ENCODE data around the gene CHMP5.

The CHMP5 gene

GRCh38 chr9:33250458-33250995 is 14.3 kb upstream of the CHMP5 start:
- TF ChIP-seq POLR2A (IDR thresholded peaks at IDR 0.05; ENCODE audit: low read depth, low read length): no peak
- FAIRE-seq (no peak), DNase-seq (ENCODE audit: insufficient read length, low spot score) (no peak)

GRCh38 chr9:33254211-33254610 is 10.6 kb upstream of the CHMP5 start:
- no peak for FAIRE-seq
- no peak for TF ChIP-seq POLR2A (IDR thresholded peaks at IDR 0.05; ENCODE audit: low read depth, low read length)
- no peak for DNase-seq (ENCODE audit: insufficient read length, low spot score)

GRCh38 chr9:33255014-33255413 is 9.8 kb upstream of the CHMP5 start:
- TF ChIP-seq POLR2A (IDR thresholded peaks at IDR 0.05; ENCODE audit: low read depth, low read length): no peak
- no peak for FAIRE-seq
- DNase-seq (ENCODE audit: insufficient read length, low spot score): no peak

- no peak for TF ChIP-seq POLR2A (IDR thresholded peaks at IDR 0.05; ENCODE audit: low read depth, low read length)
- FAIRE-seq (no peak), DNase-seq (ENCODE audit: insufficient read length, low spot score) (no peak)
Observed at GRCh38 chr9:33255471-33255870, 9.4 kb upstream of the CHMP5 start.

- no peak for TF ChIP-seq POLR2A (IDR thresholded peaks at IDR 0.05; ENCODE audit: low read depth, low read length)
- FAIRE-seq: no peak
- no peak for DNase-seq (ENCODE audit: insufficient read length, low spot score)
Observed at GRCh38 chr9:33256236-33256635, 8.6 kb upstream of the CHMP5 start.

GRCh38 chr9:33257276-33257675 is 7.6 kb upstream of the CHMP5 start:
- FAIRE-seq (no peak), DNase-seq (ENCODE audit: insufficient read length, low spot score) (no peak)
- no peak for TF ChIP-seq POLR2A (IDR thresholded peaks at IDR 0.05; ENCODE audit: low read depth, low read length)

- no peak for FAIRE-seq
- no peak for TF ChIP-seq POLR2A (IDR thresholded peaks at IDR 0.05; ENCODE audit: low read depth, low read length)
- DNase-seq (ENCODE audit: insufficient read length, low spot score): no peak
Observed at GRCh38 chr9:33260372-33260771, 4.5 kb upstream of the CHMP5 start.

DNA sequence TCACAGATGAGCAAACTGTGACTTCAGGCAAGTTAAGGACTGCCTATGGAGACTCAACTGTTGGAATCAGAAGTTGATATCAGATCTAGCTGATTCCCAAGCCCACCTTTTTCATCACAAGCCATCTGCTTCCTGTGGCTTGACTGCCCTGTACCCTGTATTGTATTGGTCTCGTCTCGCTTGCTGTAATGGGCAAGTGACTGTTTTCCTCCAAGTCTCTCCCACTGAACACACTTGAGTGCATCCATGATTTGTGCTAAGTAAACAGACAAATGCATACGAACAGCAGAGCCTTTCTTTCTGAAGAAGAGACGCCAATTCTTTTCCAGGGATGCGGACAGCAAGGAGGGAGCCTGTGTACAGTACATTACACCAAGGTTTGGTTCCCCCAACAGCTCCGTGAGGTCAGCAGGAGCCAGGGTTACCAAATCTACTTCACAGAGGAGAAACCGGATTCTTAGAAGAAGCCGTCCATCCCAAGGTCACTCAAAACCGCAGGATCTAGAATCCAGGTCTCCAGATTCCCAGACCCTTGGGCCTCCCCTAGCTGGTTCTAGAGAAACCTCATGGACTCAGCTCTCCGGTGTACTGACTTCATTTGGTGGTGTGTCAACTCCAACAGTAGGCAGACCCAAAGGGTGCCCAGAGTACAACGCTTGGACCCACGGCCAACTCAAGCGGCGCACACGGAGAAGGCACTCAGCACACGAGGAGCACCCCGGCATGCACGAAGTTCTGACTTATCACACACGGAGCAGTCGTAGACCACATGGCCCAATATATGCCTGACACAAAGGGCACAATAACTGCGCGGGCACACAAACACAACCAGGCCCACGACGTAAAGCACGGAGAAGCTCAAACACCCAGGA is 1.5 kb upstream of the CHMP5 start:
- no peak for TF ChIP-seq POLR2A (IDR thresholded peaks at IDR 0.05; ENCODE audit: low read depth, low read length)
- DNase-seq (ENCODE audit: insufficient read length, low spot score) (no peak), FAIRE-seq (no peak)

DNA sequence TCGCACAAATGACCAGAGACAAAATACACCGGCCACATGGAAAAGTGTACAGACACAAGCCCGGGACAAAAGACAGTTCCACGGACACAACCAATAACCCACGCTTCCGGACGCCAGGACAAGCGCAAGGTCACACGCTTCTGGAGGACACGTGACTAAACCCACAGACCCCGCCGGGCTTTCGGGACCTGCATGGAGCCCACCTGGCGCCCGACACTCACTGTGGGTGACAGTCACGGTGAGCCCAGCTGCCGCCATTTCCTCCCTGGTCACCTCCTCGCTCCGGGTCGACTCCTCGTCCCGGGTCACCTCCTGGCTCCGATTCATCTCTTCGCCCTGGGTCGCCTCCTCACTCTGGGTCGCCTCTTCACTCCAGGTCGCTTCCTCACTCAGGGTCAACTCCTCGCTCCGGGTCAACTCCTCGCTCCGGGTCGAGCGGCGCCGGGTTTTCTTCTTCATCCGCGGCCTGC is 811 bp upstream of the CHMP5 start:
- no peak for TF ChIP-seq POLR2A (IDR thresholded peaks at IDR 0.05; ENCODE audit: low read depth, low read length)
- FAIRE-seq (no peak), DNase-seq (ENCODE audit: insufficient read length, low spot score) (no peak)

GRCh38 chr9:33265211-33265865 is 489 bp downstream of the CHMP5 start:
- no peak for TF ChIP-seq POLR2A (IDR thresholded peaks at IDR 0.05; ENCODE audit: low read depth, low read length)

GRCh38 chr9:33267151-33267767 is 2.4 kb downstream of the CHMP5 start:
- no peak for TF ChIP-seq POLR2A (IDR thresholded peaks at IDR 0.05; ENCODE audit: low read depth, low read length)
- FAIRE-seq: no peak
- DNase-seq (ENCODE audit: insufficient read length, low spot score): no peak

More at GRCh38 chr9:33265211-33265865, 489 bp downstream of the CHMP5 start:
- no peak for FAIRE-seq
- DNase-seq (ENCODE audit: insufficient read length, low spot score): no peak

- TF ChIP-seq POLR2A (IDR thresholded peaks at IDR 0.05; ENCODE audit: low read depth, low read length): no peak
- DNase-seq (ENCODE audit: insufficient read length, low spot score): no peak
- no peak for FAIRE-seq
Observed at GRCh38 chr9:33270146-33270545, 5.3 kb downstream of the CHMP5 start.

- DNase-seq (ENCODE audit: insufficient read length, low spot score): no peak
- no peak for TF ChIP-seq POLR2A (IDR thresholded peaks at IDR 0.05; ENCODE audit: low read depth, low read length)
- FAIRE-seq: no peak
Observed at GRCh38 chr9:33272061-33272460, 7.2 kb downstream of the CHMP5 start.

Measured in H54 (cell line).